ENCODE data around the gene KAT6B. TPM values are rescaled to one million over a fixed set of nuclear protein-coding genes. Genes with fewer than 3 reads are reported as not detected.

KAT6B gene
- total RNA-seq, 1 donor from 2014 or later, result 155 TPM

- no peak for DNase-seq (ENCODE audit: low spot score in 2 of 2, unreplicated experiment in 2 of 2)
Measured at GRCh38 chr10:74967911-74968666, 141.7 kb downstream of the KAT6B start.

GRCh38 chr10:74968667-74969061, 142.3 kb downstream of the KAT6B start:
- Mint-ChIP-seq H3K27me3 (ENCODE audit: low read depth) (no peaks in the 10 kb centered on the region), H3K4me1 (peaks cover 71% of the 10 kb centered on the region), H3K27ac (peak overlapping the region; percentile 93), H3K36me3 (peaks cover 20% of the 10 kb centered on the region), H3K4me3 (peak overlapping the region; percentile 15), H3K9me3 (no peaks in the 10 kb centered on the region)
- TF ChIP-seq CTCF (IDR thresholded peaks at IDR 0.05; ENCODE audit: unreplicated experiment), result no peak
- DNase-seq (ENCODE audit: low spot score in 2 of 2, unreplicated experiment in 2 of 2), result no peak

More at GRCh38 chr10:74967911-74968666, 141.7 kb downstream of the KAT6B start:
- Mint-ChIP-seq H3K9me3 (no peaks in the 10 kb centered on the region), H3K4me3 (peak overlapping the region; percentile 20), H3K27ac (peak overlapping the region; percentile 93), H3K4me1 (peaks cover 71% of the 10 kb centered on the region), H3K27me3 (ENCODE audit: low read depth) (no peaks in the 10 kb centered on the region), H3K36me3 (peaks cover 18% of the 10 kb centered on the region)
- no peak for TF ChIP-seq CTCF (IDR thresholded peaks at IDR 0.05; ENCODE audit: unreplicated experiment)

- H3K9me3 Mint-ChIP-seq, result no peaks in the 10 kb centered on the region
- peak overlapping the region; percentile 93 for H3K27ac Mint-ChIP-seq
Measured at GRCh38 chr10:74969093-74969492, 142.7 kb downstream of the KAT6B start.

DNA sequence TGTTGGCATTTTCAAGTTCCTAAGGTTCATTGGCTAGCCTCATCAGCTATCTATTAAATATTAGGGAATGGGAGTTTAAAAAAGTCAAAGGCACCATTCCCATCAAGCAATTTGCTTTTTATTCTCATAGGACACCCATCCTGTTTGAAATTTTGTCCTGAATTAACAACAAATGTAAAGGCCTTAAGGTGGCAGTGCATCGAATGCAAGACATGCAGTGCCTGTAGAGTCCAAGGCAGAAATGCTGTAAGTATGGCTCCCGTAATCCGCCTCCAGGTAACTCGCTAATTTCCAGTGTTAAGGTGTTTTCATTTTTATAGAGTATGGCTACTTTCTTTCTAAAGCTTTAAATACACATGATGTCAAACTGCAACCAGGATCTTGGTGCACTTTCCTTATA, 143.1 kb downstream of the KAT6B start:
- Mint-ChIP-seq H3K4me3 (no peak overlapping the region), H3K36me3 (peaks cover 17% of the 10 kb centered on the region), H3K9me3 (no peaks in the 10 kb centered on the region), H3K27ac (peak overlapping the region; percentile 93), H3K27me3 (ENCODE audit: low read depth) (no peaks in the 10 kb centered on the region), H3K4me1 (peaks cover 76% of the 10 kb centered on the region)
- DNase-seq (ENCODE audit: low spot score in 2 of 2, unreplicated experiment in 2 of 2), result no peak
- no peak for TF ChIP-seq CTCF (IDR thresholded peaks at IDR 0.05; ENCODE audit: unreplicated experiment)

More at GRCh38 chr10:74969093-74969492, 142.7 kb downstream of the KAT6B start:
- Mint-ChIP-seq H3K4me3 (peak overlapping the region; percentile 15), H3K27me3 (ENCODE audit: low read depth) (no peaks in the 10 kb centered on the region), H3K4me1 (peaks cover 74% of the 10 kb centered on the region), H3K36me3 (peaks cover 20% of the 10 kb centered on the region)
- DNase-seq (ENCODE audit: low spot score in 2 of 2, unreplicated experiment in 2 of 2), result no peak
- TF ChIP-seq CTCF (IDR thresholded peaks at IDR 0.05; ENCODE audit: unreplicated experiment), result no peak

- no peaks in the 10 kb centered on the region for H3K27me3 Mint-ChIP-seq (ENCODE audit: low read depth)
- H3K4me1 Mint-ChIP-seq, result peaks cover 68% of the 10 kb centered on the region
- H3K36me3 Mint-ChIP-seq, result peaks cover 32% of the 10 kb centered on the region
- TF ChIP-seq CTCF (IDR thresholded peaks at IDR 0.05; ENCODE audit: unreplicated experiment), result no peak
- no peaks in the 10 kb centered on the region for H3K9me3 Mint-ChIP-seq
- no peak overlapping the region for H3K27ac Mint-ChIP-seq
- no peak overlapping the region for H3K4me3 Mint-ChIP-seq
- no peak for DNase-seq (ENCODE audit: low spot score in 2 of 2, unreplicated experiment in 2 of 2)
Measured at GRCh38 chr10:74973741-74974392, 147.5 kb downstream of the KAT6B start.
